Prostate gland (tissue), 2 donors: ENCODE results near the gene CDYL2.

Experiments
- CTCF ChIP-seq, 4 experiments: fragments of 200-600 bp in 2 of 4; fragments of 450-650 bp in 2 of 4; sonication (generic) in 2 of 4; IDR thresholded peaks; 1 replicate in 3 of 4; 2 replicates in 1 of 4; pipeline ENCODE4 v1.5.1; 2016 to 2019; ENCODE audit warnings: antibody characterized with exemption in 4 of 4, mild to moderate bottlenecking in 2 of 4, moderate library complexity in 2 of 4
- POLR2A ChIP-seq: fragments of 450-650 bp; IDR thresholded peaks from one replicate; pipeline ENCODE4 v1.6.1; 2016; ENCODE audit warnings: antibody characterized with exemption, mild to moderate bottlenecking
- POLR2AphosphoS5 ChIP-seq: sonication (generic); formaldehyde crosslinking; IDR thresholded peaks from one replicate; pipeline ENCODE4 v1.6.1; 2017; ENCODE audit warnings: antibody characterized with exemption

- TF ChIP-seq CTCF (IDR thresholded peaks at IDR 0.05) (no peak), POLR2A (no peak), POLR2AphosphoS5 (no peak)
Measured at GRCh38 chr16:80680839-80681238, 123.6 kb downstream of the CDYL2 start.
